ENCODE data around the gene GABPA.

DNA sequence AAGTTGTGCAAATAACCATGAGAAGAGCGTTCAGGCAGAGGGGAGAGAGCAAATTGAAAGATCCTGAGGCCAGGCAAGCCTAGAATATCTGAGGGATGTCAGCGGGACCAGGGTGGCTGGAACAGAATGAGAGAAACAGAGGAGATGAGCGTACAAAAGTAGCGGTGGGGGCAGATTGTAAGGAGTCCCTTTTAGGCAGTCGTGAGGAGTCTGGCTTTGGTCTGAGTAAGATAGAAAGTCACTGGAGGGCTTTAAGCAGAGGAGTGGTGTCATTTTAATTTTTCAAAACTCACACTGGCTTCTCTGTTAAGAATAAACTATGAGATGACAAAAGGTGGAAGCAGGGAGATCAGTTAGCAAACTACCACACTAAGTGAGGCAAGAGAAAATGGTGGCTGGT is 24.2 kb upstream of the GABPA start:
- TF ChIP-seq YY1 (IDR thresholded peaks at IDR 0.05; ENCODE audit: insufficient read depth, insufficient read length), result no peak
- no peak for TF ChIP-seq ZNF274 (IDR thresholded peaks at IDR 0.05; ENCODE audit: low read depth, low read length)
- TF ChIP-seq SUZ12 (IDR thresholded peaks at IDR 0.05; ENCODE audit: extremely low read depth, insufficient read depth, insufficient read length), result no peak

Measured in NT2/D1 (cell line).